ENCODE data around the gene SLC22A17. TPM values are rescaled to one million over a fixed set of nuclear protein-coding genes. Genes with fewer than 3 reads are reported as not detected.

SLC22A17 gene
- total RNA-seq, 1 experiment from 2014 or later, result 5.9 TPM

DNA sequence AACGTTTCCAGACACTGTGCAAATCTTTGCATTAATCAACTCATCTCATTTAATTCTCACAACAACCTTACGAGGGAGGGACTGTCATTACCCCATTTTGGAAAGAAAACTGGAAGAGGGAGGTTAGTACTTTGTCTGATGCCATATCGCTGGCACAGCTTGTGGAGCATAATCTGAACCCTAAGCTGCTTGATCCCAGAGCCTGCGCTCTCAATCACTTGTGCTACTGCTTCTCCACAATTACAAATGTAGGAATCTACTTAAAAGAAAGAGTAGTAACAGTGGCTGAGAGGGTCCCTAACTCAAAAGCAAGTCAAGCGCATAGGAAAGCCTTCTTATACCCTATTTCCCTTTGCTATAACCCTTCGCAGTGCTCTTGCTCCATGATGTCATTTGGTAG lies 9.1 kb upstream of the SLC22A17 start:
- DNase-seq (ENCODE audit: low read depth, low spot score) (no peak), ATAC-seq (no peak)
- no TSS peak for BruUV-seq (replicated peaks)
- POLR2A ChIA-PET, result no interaction called here
- no peak overlapping the region for H3K4me3 ChIP-seq (replicated peaks in 1 of 2; ENCODE audit: low read depth in 1 of 2, low read length in 2 of 2)
- RAD21 ChIA-PET (ENCODE audit: low non-redundant PET in 1 of 2, low total read pairs in 2 of 2, uncharacterized antibody in 2 of 2, unreplicated experiment in 2 of 2), result no interaction called here
- no peaks in the 10 kb centered on the region for H3K9me2 ChIP-seq (ENCODE audit: insufficient read depth)
- no peaks in the 10 kb centered on the region for H3K4me1 ChIP-seq (ENCODE audit: control insufficient read depth in 1 of 2, insufficient read depth in 2 of 2, low read length in 2 of 2)
- H3K4me2 ChIP-seq (ENCODE audit: low read length), result no peak overlapping the region
- no peaks in the 10 kb centered on the region for H3K36me3 ChIP-seq (ENCODE audit: control insufficient read depth in 1 of 2, insufficient read depth in 2 of 2, low read length in 2 of 2)
- H3K27me3 ChIP-seq (ENCODE audit: insufficient read depth, low read length), result 0 out of 2 replicates have a peak, but pooled peaks cover 3% of the 10 kb centered on the region
- no peak overlapping the region for H3K9ac ChIP-seq (ENCODE audit: low read length)
- CTCF ChIA-PET, result interaction anchor here (1.1 to 2.8 kb wide), 3 partner anchors 35 to 241 kb away, joined by 3 to 14 read pairs (median 5); no protein-coding TSS in a partner anchor
- intact Hi-C loops (cut with micrococcal nuclease), result no loop called here
- no peak overlapping the region for H2AFZ ChIP-seq (ENCODE audit: low read depth, low read length, poor library complexity, severe bottlenecking)
- no peaks in the 10 kb centered on the region for H3K79me2 ChIP-seq (ENCODE audit: insufficient read depth, low read length)
- H3K9me3 ChIP-seq (ENCODE audit: control insufficient read depth in 1 of 2, insufficient read depth in 1 of 2, low read depth in 1 of 2, low read length in 2 of 2), result no peaks in the 10 kb centered on the region
- TF ChIP-seq, protein P1, sequence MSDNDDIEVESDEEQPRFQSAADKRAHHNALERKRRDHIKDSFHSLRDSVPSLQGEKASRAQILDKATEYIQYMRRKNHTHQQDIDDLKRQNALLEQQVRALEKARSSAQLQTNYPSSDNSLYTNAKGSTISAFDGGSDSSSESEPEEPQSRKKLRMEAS (IDR thresholded peaks at IDR 0.05), result no peak
- TF ChIP-seq ZNF274 (IDR thresholded peaks at IDR 0.05; ENCODE audit: low read depth, low read length) (no peak), SRF (IDR thresholded peaks at IDR 0.05; ENCODE audit: low read depth) (no peak), ELF1 (IDR thresholded peaks at IDR 0.05; ENCODE audit: borderline replicate concordance, low read depth) (no peak), TCF7L2 (IDR thresholded peaks at IDR 0.05; ENCODE audit: borderline replicate concordance, extremely low read depth, insufficient read depth, insufficient read length) (no peak), CTCF (IDR thresholded peaks at IDR 0.05 in 2 of 3, conservative IDR thresholded peaks at IDR 0.05 in 1 of 3; ENCODE audit: borderline replicate concordance in 1 of 3, insufficient read depth in 1 of 3, low read depth in 2 of 3, low read length in 2 of 3) (no peak), ZFX (IDR thresholded peaks at IDR 0.05) (no peak), FOSL1 (IDR thresholded peaks at IDR 0.05; ENCODE audit: low read depth) (no peak), YY1 (IDR thresholded peaks at IDR 0.05; ENCODE audit: extremely low read depth, insufficient replicate concordance, low read depth, low read length) (no peak), EGR1 (IDR thresholded peaks at IDR 0.05; ENCODE audit: low read depth) (no peak), POLR2AphosphoS5 (IDR thresholded peaks at IDR 0.05; ENCODE audit: low read depth, low read length) (no peak), EZH2 (IDR thresholded peaks at IDR 0.05) (no peak)
- H3K27ac ChIP-seq (ENCODE audit: low read depth, low read length), result no peak overlapping the region
- no peaks in the 10 kb centered on the region for H4K20me1 ChIP-seq (ENCODE audit: insufficient read depth)
